GM21367 (cell line): ENCODE results near the gene TMPRSS13.

Experiments used
- ATAC-seq: cut with Tn5 transposase; IDR thresholded peaks from one replicate; pipeline ENCODE4 v1.9.1; 2021; ENCODE audit not compliant: unreplicated experiment

Gene TMPRSS13

GRCh38 chr11:117900121-117900648 lies 29.0 kb downstream of the TMPRSS13 start:
- ATAC-seq = no peak

- no peak for ATAC-seq
Observed at GRCh38 chr11:117898059-117898458, 31.1 kb downstream of the TMPRSS13 start.

- no peak for ATAC-seq
Observed at GRCh38 chr11:117892651-117893050, 36.6 kb downstream of the TMPRSS13 start.

- ATAC-seq = no peak
Observed at GRCh38 chr11:117891362-117891761, 37.8 kb downstream of the TMPRSS13 start.

- no peak for ATAC-seq
Observed at GRCh38 chr11:117888139-117888566, 41.0 kb downstream of the TMPRSS13 start.

GRCh38 chr11:117887431-117888138 lies 41.6 kb downstream of the TMPRSS13 start:
- ATAC-seq = no peak

GRCh38 chr11:117885777-117886176 lies 43.4 kb downstream of the TMPRSS13 start:
- ATAC-seq = no peak

- ATAC-seq = no peak
Observed at GRCh38 chr11:117884994-117885393, 44.2 kb downstream of the TMPRSS13 start.

GRCh38 chr11:117883063-117883462 lies 46.1 kb downstream of the TMPRSS13 start:
- no peak for ATAC-seq

- ATAC-seq = no peak
Observed at GRCh38 chr11:117882311-117882905, 46.8 kb downstream of the TMPRSS13 start.

- no peak for ATAC-seq
Observed at GRCh38 chr11:117881217-117881616, 48.0 kb downstream of the TMPRSS13 start.

GRCh38 chr11:117879516-117880480 lies 49.4 kb downstream of the TMPRSS13 start:
- ATAC-seq = no peak

- no peak for ATAC-seq
Observed at GRCh38 chr11:117878939-117879475, 50.2 kb downstream of the TMPRSS13 start.

- no peak for ATAC-seq
Observed at GRCh38 chr11:117878314-117878938, 50.8 kb downstream of the TMPRSS13 start.

- ATAC-seq = no peak
Observed at GRCh38 chr11:117877120-117877784, 52.0 kb downstream of the TMPRSS13 start.

GRCh38 chr11:117876341-117877119 lies 52.7 kb downstream of the TMPRSS13 start, which contains the start of gene FXYD6:
Gene FXYD6 (minus strand): TSS chr11:117876658. CDS start chr11:117842776, 33,882 bp downstream.
- no peak for ATAC-seq

- no peak for ATAC-seq
Observed at GRCh38 chr11:117876059-117876340, 53.2 kb downstream of the TMPRSS13 start.

- ATAC-seq = no peak
Observed at GRCh38 chr11:117875382-117876058, 53.7 kb downstream of the TMPRSS13 start.

- ATAC-seq = no peak
Observed at GRCh38 chr11:117874910-117875381, 54.3 kb downstream of the TMPRSS13 start.
